IMR-90 (cell line): ENCODE measurements around the gene PLXDC2. TPM values are rescaled to one million over a fixed set of nuclear protein-coding genes. Genes with fewer than 3 reads are reported as not detected.

Experiments
- ATAC-seq: fragments of 200-7000 bp; cut with Tn5 transposase; 2 replicates; pipeline ENCODE4 v1.9.1; 2020; ENCODE audit warnings: low read depth, mild to moderate bottlenecking, moderate library complexity
- BruUV-seq: library from RNA; stranded (reverse); fragments of 400-500 nt; replicated peaks from 2 replicates; lab custom pipeline; 2021; lab: Mats Ljungman, UMichigan
- CTCF ChIA-PET: fragments of 300-600 bp; formaldehyde crosslinking; extraction: SDS; loops from one replicate; lab custom pipeline; 2021; ENCODE audit warnings: antibody characterized with exemption; lab: Yijun Ruan, JAX
- POLR2A ChIA-PET: fragments of 300-600 bp; sonication (Branson Sonifier 250); formaldehyde crosslinking; loops from one replicate; lab custom pipeline; 2022; ENCODE audit warnings: antibody characterized with exemption; ENCODE audit not compliant: unreplicated experiment; lab: Charles Lee
- DNase-seq: peaks from one replicate; pipeline ENCODE4 v3.0.0; 2013
- H2AFZ ChIP-seq: replicated peaks from 2 replicates; pipeline ENCODE3; 2013; ENCODE audit warnings: low read length, mild to moderate bottlenecking; ENCODE audit not compliant: poor library complexity
- H2AK5ac ChIP-seq: 2 replicates; pipeline ENCODE4 v1.6.1; 2013; ENCODE audit warnings: low read depth, low read length, inconsistent platforms
- H2AK9ac ChIP-seq: replicated peaks from 2 replicates; pipeline ENCODE3; 2013; ENCODE audit warnings: mild to moderate bottlenecking, low read depth, low read length, moderate library complexity; ENCODE audit not compliant: poor library complexity
- H2BK120ac ChIP-seq: 2 replicates; pipeline ENCODE4 v1.6.1; 2013; ENCODE audit warnings: low read depth, low read length, inconsistent platforms
- H2BK15ac ChIP-seq: 3 replicates; pipeline ENCODE4 v1.6.1; 2013; ENCODE audit warnings: low read depth, low read length, inconsistent platforms
- H2BK20ac ChIP-seq: 2 replicates; pipeline ENCODE4 v1.6.1; 2013; ENCODE audit warnings: low read depth, mild to moderate bottlenecking, inconsistent platforms, low read length, moderate library complexity
- H2BK5ac ChIP-seq: 2 replicates; pipeline ENCODE4 v1.6.1; 2013; ENCODE audit warnings: mild to moderate bottlenecking, low read depth, low read length, inconsistent platforms; ENCODE audit not compliant: poor library complexity, severe bottlenecking
- H3K14ac ChIP-seq: replicated peaks from 2 replicates; pipeline ENCODE4 v1.6.1; 2013; ENCODE audit warnings: low read depth, low read length, inconsistent platforms
- H3K18ac ChIP-seq: 2 replicates; pipeline ENCODE4 v1.6.1; 2013; ENCODE audit warnings: low read depth, low read length, control low read depth
- H3K23ac ChIP-seq: 2 replicates; pipeline ENCODE4 v1.6.1; 2013; ENCODE audit warnings: low read depth, low read length, inconsistent platforms
- H3K27ac ChIP-seq: 2 replicates; pipeline ENCODE4 v1.5.1; 2013; ENCODE audit warnings: mild to moderate bottlenecking, control low read depth, low read length; ENCODE audit not compliant: insufficient read depth
- H3K27me3 ChIP-seq: 2 replicates; pipeline ENCODE4 v1.6.1; 2013; ENCODE audit warnings: low read length; ENCODE audit not compliant: control insufficient read depth, insufficient read depth
- H3K36me3 ChIP-seq: 2 replicates; pipeline ENCODE4 v1.6.1; 2013; ENCODE audit warnings: low read length, mixed read lengths; ENCODE audit not compliant: control insufficient read depth, insufficient read depth
- H3K4ac ChIP-seq: 2 replicates; pipeline ENCODE4 v1.6.1; 2013; ENCODE audit warnings: low read depth, low read length, inconsistent platforms
- H3K4me1 ChIP-seq: 2 replicates; pipeline ENCODE4 v1.6.1; 2013; ENCODE audit warnings: low read length, mixed read lengths; ENCODE audit not compliant: control insufficient read depth, insufficient read depth
- H3K4me2 ChIP-seq: 2 replicates; pipeline ENCODE4 v1.6.1; 2013; ENCODE audit warnings: low read depth, mild to moderate bottlenecking, control low read depth, low read length, moderate library complexity
- H3K4me3 ChIP-seq: 2 replicates; pipeline ENCODE4 v1.5.1; 2013; ENCODE audit warnings: low read depth, mild to moderate bottlenecking, control low read depth, low read length, moderate library complexity; ENCODE audit not compliant: insufficient read depth
- H3K56ac ChIP-seq: 2 replicates; pipeline ENCODE4 v1.6.1; 2013; ENCODE audit warnings: low read length, inconsistent platforms; ENCODE audit not compliant: insufficient read depth; ENCODE audit errors: extremely low read depth
- H3K79me1 ChIP-seq, 2 experiments: 2 replicates each; pipeline ENCODE4 v1.6.1; 2013; ENCODE audit warnings: low read length in 2 of 2, inconsistent platforms in 1 of 2, low read depth in 1 of 2
- H3K9ac ChIP-seq: 2 replicates; pipeline ENCODE4 v1.6.1; 2013; ENCODE audit warnings: low read depth, low read length, control low read depth
- H3K9me1 ChIP-seq: 2 replicates; pipeline ENCODE4 v1.6.1; 2013; ENCODE audit warnings: low read length, inconsistent platforms; ENCODE audit not compliant: insufficient read depth
- H3K9me3 ChIP-seq: 2 replicates; pipeline ENCODE4 v1.6.1; 2013; ENCODE audit warnings: low read length; ENCODE audit not compliant: control insufficient read depth, insufficient read depth
- H4K20me1 ChIP-seq: 2 replicates; pipeline ENCODE4 v1.6.1; 2013; ENCODE audit warnings: low read length, inconsistent platforms; ENCODE audit not compliant: insufficient read depth
- H4K5ac ChIP-seq: 2 replicates; pipeline ENCODE4 v1.6.1; 2013; ENCODE audit warnings: mild to moderate bottlenecking, low read depth, low read length, control low read depth
- H4K8ac ChIP-seq, 2 experiments: 2 replicates each; pipeline ENCODE4 v1.6.1; 2013; ENCODE audit warnings: low read depth in 2 of 2, low read length in 2 of 2, control low read depth in 1 of 2, inconsistent platforms in 1 of 2
- H4K91ac ChIP-seq: 2 replicates; pipeline ENCODE4 v1.6.1; 2013; ENCODE audit warnings: low read depth, low read length, inconsistent platforms; ENCODE audit not compliant: insufficient read depth
- CEBPB ChIP-seq: IDR thresholded peaks from 2 replicates; pipeline ENCODE4 v1.6.1; 2012; ENCODE audit warnings: low read depth, low read length, improper control_type of control experiment
- CHD1 ChIP-seq: IDR thresholded peaks from 2 replicates; pipeline ENCODE4 v1.6.1; 2012; ENCODE audit warnings: low read depth, low read length, improper control_type of control experiment
- MAFK ChIP-seq: IDR thresholded peaks from 2 replicates; pipeline ENCODE4 v1.6.1; 2012; ENCODE audit warnings: low read depth, low read length, improper control_type of control experiment
- MAZ ChIP-seq: IDR thresholded peaks from 2 replicates; pipeline ENCODE4 v1.6.1; 2012; ENCODE audit warnings: low read depth, mild to moderate bottlenecking, low read length, improper control_type of control experiment, moderate library complexity, borderline replicate concordance
- POLR2A ChIP-seq: IDR thresholded peaks from 2 replicates; pipeline ENCODE4 v1.6.1; 2012; ENCODE audit warnings: mild to moderate bottlenecking, low read depth, low read length
- RAD21 ChIP-seq: IDR thresholded peaks from 2 replicates; pipeline ENCODE4 v1.6.1; 2012; ENCODE audit warnings: low read length, improper control_type of control experiment
- SMC3 ChIP-seq: fragments of 150-350 bp; IDR thresholded peaks from 2 replicates; pipeline ENCODE4 v1.6.1; 2016; ENCODE audit warnings: low read depth, mild to moderate bottlenecking, antibody characterized with exemption, low read length, moderate library complexity
- WGBS, 2 experiments: methylation state at CpG; one replicate each; pipeline versions ENCODE4 v1.1.5 to v1.1.7; 2013; ENCODE audit warnings: missing lambda C conversion rate in 2 of 2; ENCODE audit not compliant: insufficient read length in 1 of 2; ENCODE audit errors: extremely low coverage in 2 of 2; 5-methylcytosine and 5-hydroxymethylcytosine counted together
- dilution Hi-C: fragments of 300-500 bp; cut with HindIII; formaldehyde crosslinking; loops from one replicate; pipeline ENCODE4 v1.14.3; 2018; ENCODE audit warnings: low sequenced_read_pairs; ENCODE audit not compliant: unreplicated experiment
- in situ Hi-C: fragments of 300-500 bp; cut with MboI; formaldehyde crosslinking; loops from 3 replicates; pipeline ENCODE4 v1.14.3; 2019; ENCODE audit warnings: low sequenced_read_pairs, inconsistent platforms, mixed read lengths
- intact Hi-C: fragments of 100-400 bp; cut with micrococcal nuclease; formaldehyde crosslinking; loops from 2 replicates; pipeline ENCODE4 v1.10.0; 2022
- polyA plus RNA-seq, 3 experiments: library from polyadenylated mRNA; depleted of rRNA; stranded (reverse); fragments of >200 nt; gene quantifications; 2 replicates each; pipeline ENCODE4 v1.2.3, GENCODE V29; 2012; ENCODE audit warnings: low replicate concordance in 1 of 3
- total RNA-seq: library from RNA; depleted of rRNA; stranded (reverse); fragments of >200 nt; gene quantifications from 2 replicates; pipeline ENCODE4 v1.2.3, GENCODE V29; 2012
- TF ChIP-seq, protein P1 (sequence below): conservative IDR thresholded peaks from 2 replicates; pipeline ENCODE4 v1.5.1; 2012; ENCODE audit warnings: mild to moderate bottlenecking, low read depth, low read length, improper control_type of control experiment
- TF ChIP-seq, protein P2 (sequence below): fragments of 150-350 bp; IDR thresholded peaks from 2 replicates; pipeline ENCODE4 v1.6.1; 2017; ENCODE audit warnings: mild to moderate bottlenecking, antibody characterized with exemption, low read length, low read depth

PLXDC2 gene
- total and polyA plus RNA-seq, 2 of the 4 experiments (the other 2 are of a cell fraction) = 3.2 to 6.1 TPM

DNA sequence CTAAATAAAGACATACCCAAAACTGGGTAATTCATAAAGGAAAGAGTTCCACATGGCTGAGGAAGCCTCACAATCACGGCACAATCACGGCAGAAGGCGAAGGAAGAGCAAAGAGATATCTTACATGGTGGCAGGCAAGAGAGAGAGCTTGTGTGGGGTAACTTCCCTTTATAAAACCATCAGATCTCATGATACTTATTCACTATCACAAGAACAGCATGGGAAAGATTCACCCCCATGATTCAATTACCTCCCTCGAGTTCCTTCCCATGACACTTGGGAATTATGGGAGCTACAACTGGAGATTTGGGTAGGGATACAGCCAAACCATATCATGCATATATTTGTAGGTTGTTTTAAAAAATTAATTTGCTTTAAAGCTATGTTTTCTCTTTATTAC, 217.2 kb downstream of the PLXDC2 start:
- Histone ChIP-seq H3K9ac (no peak overlapping the region), H3K23ac (no peak overlapping the region), H3K14ac (no peak overlapping the region), H3K4me3 (no peak overlapping the region), H3K4me1 (no peaks in the 10 kb centered on the region), H3K9me3 (no peaks in the 10 kb centered on the region), H3K18ac (no peak overlapping the region), H3K79me1 (no peaks in the 10 kb centered on the region), H3K36me3 (no peaks in the 10 kb centered on the region), H3K27me3 (no peaks in the 10 kb centered on the region), H3K9me1 (no peaks in the 10 kb centered on the region), H4K91ac (no peak overlapping the region), H4K8ac (no peak overlapping the region), H3K27ac (no peak overlapping the region), H4K5ac (no peak overlapping the region), H4K20me1 (no peaks in the 10 kb centered on the region), H2BK120ac (no peak overlapping the region), H3K4me2 (no peak overlapping the region), H3K4ac (no peak overlapping the region), H2AFZ (no peak overlapping the region), H2BK15ac (no peak overlapping the region), H2AK5ac (no peak overlapping the region), H2BK5ac (no peak overlapping the region), H2BK20ac (no peak overlapping the region), H2AK9ac (no peak overlapping the region), H3K56ac (no peak overlapping the region)
- no TSS peak for BruUV-seq
- no peak for TF ChIP-seq RAD21
- no peak for TF ChIP-seq CHD1
- no peak for TF ChIP-seq CEBPB
- TF ChIP-seq, protein P1, sequence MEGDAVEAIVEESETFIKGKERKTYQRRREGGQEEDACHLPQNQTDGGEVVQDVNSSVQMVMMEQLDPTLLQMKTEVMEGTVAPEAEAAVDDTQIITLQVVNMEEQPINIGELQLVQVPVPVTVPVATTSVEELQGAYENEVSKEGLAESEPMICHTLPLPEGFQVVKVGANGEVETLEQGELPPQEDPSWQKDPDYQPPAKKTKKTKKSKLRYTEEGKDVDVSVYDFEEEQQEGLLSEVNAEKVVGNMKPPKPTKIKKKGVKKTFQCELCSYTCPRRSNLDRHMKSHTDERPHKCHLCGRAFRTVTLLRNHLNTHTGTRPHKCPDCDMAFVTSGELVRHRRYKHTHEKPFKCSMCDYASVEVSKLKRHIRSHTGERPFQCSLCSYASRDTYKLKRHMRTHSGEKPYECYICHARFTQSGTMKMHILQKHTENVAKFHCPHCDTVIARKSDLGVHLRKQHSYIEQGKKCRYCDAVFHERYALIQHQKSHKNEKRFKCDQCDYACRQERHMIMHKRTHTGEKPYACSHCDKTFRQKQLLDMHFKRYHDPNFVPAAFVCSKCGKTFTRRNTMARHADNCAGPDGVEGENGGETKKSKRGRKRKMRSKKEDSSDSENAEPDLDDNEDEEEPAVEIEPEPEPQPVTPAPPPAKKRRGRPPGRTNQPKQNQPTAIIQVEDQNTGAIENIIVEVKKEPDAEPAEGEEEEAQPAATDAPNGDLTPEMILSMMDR = no peak
- no peak for TF ChIP-seq MAZ
- TF ChIP-seq SMC3 = no peak
- TF ChIP-seq POLR2A = no peak
- no peak for TF ChIP-seq MAFK
- TF ChIP-seq, protein P2, sequence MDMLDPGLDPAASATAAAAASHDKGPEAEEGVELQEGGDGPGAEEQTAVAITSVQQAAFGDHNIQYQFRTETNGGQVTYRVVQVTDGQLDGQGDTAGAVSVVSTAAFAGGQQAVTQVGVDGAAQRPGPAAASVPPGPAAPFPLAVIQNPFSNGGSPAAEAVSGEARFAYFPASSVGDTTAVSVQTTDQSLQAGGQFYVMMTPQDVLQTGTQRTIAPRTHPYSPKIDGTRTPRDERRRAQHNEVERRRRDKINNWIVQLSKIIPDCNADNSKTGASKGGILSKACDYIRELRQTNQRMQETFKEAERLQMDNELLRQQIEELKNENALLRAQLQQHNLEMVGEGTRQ = no peak
- WGBS, 2 experiments = no CpG with 5 or more reads among the region's 4 CpGs
- CTCF ChIA-PET = no interaction called here
- no peak for ATAC-seq
- POLR2A ChIA-PET = no interaction called here
- intact Hi-C loops = no loop called here
- DNase-seq = no peak
- dilution Hi-C loops = no loop called here
- in situ Hi-C loops = no loop called here
